Adrenal gland (tissue), 12 donors: Measurements from ENCODE around the gene PTTG2. TPM values are rescaled to one million over a fixed set of nuclear protein-coding genes. Genes with fewer than 3 reads are reported as not detected.

Experiments
- DNase-seq, 7 donors: peaks; one replicate each; pipeline ENCODE4 v3.0.0-alpha.2; 2019 to 2020
- H3K27ac ChIP-seq, 5 donors: fragments of 200-600 bp; sonication (generic) in 4 of 5; 1 replicate in 3 of 5; 2 replicates in 2 of 5; pipeline versions ENCODE4 v1.5.1 to v1.8.0; 2016 to 2020; ENCODE audit warnings: mild to moderate bottlenecking in 1 of 5
- H3K27me3 ChIP-seq: fragments of 200-600 bp; 2 replicates; pipeline ENCODE4 v1.8.0; 2021
- H3K36me3 ChIP-seq, 2 donors: fragments of 200-600 bp; replicated peaks in 1 of 2; 1 replicate in 1 of 2; 2 replicates in 1 of 2; pipeline versions ENCODE4 v1.5.1 to v1.8.0; 2018 to 2022
- H3K4me1 ChIP-seq, 2 donors: fragments of 200-600 bp; replicated peaks in 1 of 2; 1 replicate in 1 of 2; 2 replicates in 1 of 2; pipeline versions ENCODE4 v1.5.1 to v1.8.0; 2018 to 2021
- H3K4me3 ChIP-seq, 4 donors: fragments of 200-600 bp; sonication (generic) in 3 of 4; one replicate each; pipeline ENCODE4 v1.5.1; 2016 to 2018
- H3K9me3 ChIP-seq, 3 donors: fragments of 200-600 bp; sonication (generic) in 1 of 3; replicated peaks in 1 of 3; 1 replicate in 2 of 3; 2 replicates in 1 of 3; pipeline versions ENCODE4 v1.5.1 to v1.8.0; 2016 to 2021
- CTCF ChIP-seq, 6 experiments: fragments of 450-650 bp in 4 of 6; fragments of 200-600 bp in 2 of 6; sonication (generic) in 1 of 6; IDR thresholded peaks; 1 replicate in 5 of 6; 2 replicates in 1 of 6; pipeline versions ENCODE4 v1.5.1 to v1.8.0; 2016 to 2021; ENCODE audit warnings: antibody characterized with exemption in 6 of 6, mild to moderate bottlenecking in 2 of 6, moderate library complexity in 1 of 6
- POLR2A ChIP-seq, 2 donors: fragments of 450-650 bp; IDR thresholded peaks; one replicate each; pipeline ENCODE4 v1.6.1; 2017; ENCODE audit warnings: antibody characterized with exemption in 2 of 2, mild to moderate bottlenecking in 2 of 2, moderate library complexity in 1 of 2
- WGBS, 4 donors: extraction: QIAGEN DNeasy Blood & Tissue Kit in 2 of 4; methylation state at CpG; one replicate each; pipeline versions ENCODE4 v1.1.5 to v1.1.7; 2013 to 2017; 5-methylcytosine and 5-hydroxymethylcytosine counted together
- intact Hi-C, 2 donors: fragments of 100-400 bp; cut with DNase I; formaldehyde crosslinking; loops; one replicate each; pipeline versions ENCODE4 v1.14.1 to v1.15.0; 2022 to 2023
- polyA plus RNA-seq, 3 donors: library from polyadenylated mRNA; stranded (reverse); fragments of 200-250 nt in 2 of 3; fragments of 350-450 nt in 1 of 3; fragmentation: Illumina TruSeq in 1 of 3; extraction: RNeasy Lipid Tissue Mini Kit (QIAGEN cat#74804) in 1 of 3; gene quantifications; one replicate each; pipeline ENCODE4 v1.2.3, GENCODE V29; 2013 to 2014
- total RNA-seq, 9 donors: library from RNA; depleted of rRNA in 4 of 9; stranded (reverse); fragments of >200 nt in 4 of 9; fragments of 120-200 nt in 1 of 9; fragmentation: NEBNext Ultra II Directional in 1 of 9; extraction: Animal tissue kit (Norgen Biotek cat#: 25700) in 1 of 9; gene quantifications; one replicate each; pipeline versions ENCODE4 v1.1.0 to v1.2.4, GENCODE V29; 2013 to 2023
- donor health status: healthy with polysubstance abuse.
- donor health status: Bipolar disorder and iron deficiency.
- donor health status: DM: yes; HTN: yes; CAD: no.
- donor health status: DM: no; HTN: no; CAD: no.
- donor health status: DM: no; HTN: no; CAD: no.
- donor health status: DM: yes; HTN: yes; CAD: no.

Gene PTTG2
- total and polyA plus RNA-seq, 12 donors, result 0.13 to 1.2 (median 0.32) TPM; not detected in 7

DNA sequence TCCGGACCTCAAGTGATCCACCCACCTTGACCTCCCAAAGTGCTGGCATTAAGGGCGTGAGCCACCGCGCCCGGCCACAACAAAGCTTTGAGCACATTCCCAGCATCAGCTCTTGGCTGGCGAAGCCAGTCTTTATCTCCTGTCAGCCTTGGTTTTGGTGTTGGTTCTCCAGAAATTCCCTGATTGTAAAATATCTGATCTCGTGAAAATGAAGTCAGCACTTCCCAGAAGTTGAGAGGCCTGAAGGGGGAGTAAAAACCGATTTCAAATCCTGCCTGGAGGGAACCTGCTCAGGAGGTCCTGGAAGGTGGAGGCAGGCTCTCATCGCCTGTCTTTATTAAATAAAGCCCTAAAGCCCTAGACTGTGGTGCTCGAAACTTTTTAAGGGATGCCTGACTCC, 33.6 kb downstream of the PTTG2 start:
- H3K9me3 ChIP-seq, result no peaks in the 10 kb centered on the region
- H3K4me3 ChIP-seq, result no peak overlapping the region
- TF ChIP-seq POLR2A (IDR thresholded peaks at IDR 0.05) (no peak), CTCF (IDR thresholded peaks at IDR 0.05) (no peak)
- H3K27me3 ChIP-seq, result no peaks in the 10 kb centered on the region
- H3K4me1 ChIP-seq, result peaks cover 0 to 9% of the 10 kb centered on the region in 2 donors
- 80 to 91% (median 84%) methylated on average over 10 of the region's 10 CpGs for WGBS, 4 donors
- DNase-seq, result peak in 2 of 7 donors; percentile 23 to 60
- H3K36me3 ChIP-seq, result no peaks in the 10 kb centered on the region
- intact Hi-C loops, result no loop called here
- no peak overlapping the region for H3K27ac ChIP-seq

GRCh38 chr4:37994569-37994968, 34.4 kb downstream of the PTTG2 start:
- H3K36me3 ChIP-seq, result no peaks in the 10 kb centered on the region
- H3K9me3 ChIP-seq, result no peaks in the 10 kb centered on the region
- no peak for TF ChIP-seq POLR2A (IDR thresholded peaks at IDR 0.05)
- TF ChIP-seq CTCF (IDR thresholded peaks at IDR 0.05), result no peak
- peaks cover 0 to 9% of the 10 kb centered on the region in 2 donors for H3K4me1 ChIP-seq
- no peak overlapping the region for H3K4me3 ChIP-seq
- intact Hi-C loops, result no loop called here
- WGBS, 4 donors, result 56 to 74% (median 63%) methylated on average over 3 of the region's 3 CpGs
- no peak overlapping the region for H3K27ac ChIP-seq
- DNase-seq, result no peak
- no peaks in the 10 kb centered on the region for H3K27me3 ChIP-seq

- no peak overlapping the region for H3K4me3 ChIP-seq
- intact Hi-C loops, result no loop called here
These were observed 35.2 kb downstream of the PTTG2 start for GRCh38 chr4:37995299-37995821.

More at GRCh38 chr4:37995299-37995821, 35.2 kb downstream of the PTTG2 start:
- H3K27me3 ChIP-seq, result no peaks in the 10 kb centered on the region
- H3K27ac ChIP-seq, result no peak overlapping the region
- H3K36me3 ChIP-seq, result no peaks in the 10 kb centered on the region
- H3K9me3 ChIP-seq, result no peaks in the 10 kb centered on the region
- WGBS, 4 donors, result 83 to 91% (median 86%) methylated on average over 5 of the region's 5 CpGs
- no peak for DNase-seq
- TF ChIP-seq POLR2A (IDR thresholded peaks at IDR 0.05) (no peak), CTCF (IDR thresholded peaks at IDR 0.05) (no peak)
- H3K4me1 ChIP-seq, result peaks cover 0 to 9% of the 10 kb centered on the region in 2 donors
